Gastrocnemius medialis (tissue), 4 donors: ENCODE measurements around the gene COPRS. TPM values are rescaled to one million over a fixed set of nuclear protein-coding genes. Genes with fewer than 3 reads are reported as not detected.

Experiments
- ATAC-seq, 2 donors: fragments of 150-250 bp; one replicate each; pipeline ENCODE4 v1.9.1; 2016
- DNase-seq, 2 donors: peaks; one replicate each; pipeline ENCODE4 v3.0.0-alpha.2; 2019
- H3K27ac ChIP-seq, 4 donors: fragments of 200-600 bp; sonication (generic); 1 replicate in 1 of 4; 2 replicates in 3 of 4; pipeline ENCODE4 v1.5.1; 2016 to 2018; ENCODE audit warnings: mild to moderate bottlenecking in 2 of 4, moderate library complexity in 1 of 4
- H3K27me3 ChIP-seq, 3 donors: fragments of 200-600 bp; sonication (generic) in 2 of 3; 1 replicate in 1 of 3; 2 replicates in 2 of 3; pipeline versions ENCODE4 v1.5.1 to v1.6.0; 2016 to 2019; ENCODE audit warnings: mild to moderate bottlenecking in 1 of 3, moderate library complexity in 1 of 3
- H3K36me3 ChIP-seq, 2 donors: fragments of 200-600 bp; sonication (generic) in 1 of 2; one replicate each; pipeline ENCODE4 v1.5.1; 2017 to 2018
- H3K4me1 ChIP-seq, 2 donors: fragments of 200-600 bp; sonication (generic) in 1 of 2; one replicate each; pipeline ENCODE4 v1.5.1; 2016 to 2017; ENCODE audit warnings: mild to moderate bottlenecking in 2 of 2
- H3K4me3 ChIP-seq, 4 donors: fragments of 200-600 bp; sonication (generic) in 3 of 4; 1 replicate in 1 of 4; 2 replicates in 3 of 4; pipeline ENCODE4 v1.5.1; 2016 to 2019; ENCODE audit warnings: mild to moderate bottlenecking in 2 of 4
- H3K9me3 ChIP-seq, 3 donors: fragments of 200-600 bp; sonication (generic) in 2 of 3; 1 replicate in 1 of 3; 2 replicates in 2 of 3; pipeline ENCODE4 v1.5.1; 2016 to 2019
- POLR2A ChIP-seq, 2 donors: fragments of 450-650 bp; IDR thresholded peaks; one replicate each; pipeline ENCODE4 v1.6.1; 2017; ENCODE audit warnings: antibody characterized with exemption in 2 of 2, mild to moderate bottlenecking in 2 of 2, moderate library complexity in 2 of 2
- in situ Hi-C, 4 donors: fragments of 200-750 bp; cut with MboI; loops; one replicate each; pipeline versions ENCODE4 v1.15.0 to v1.8.0; 2017; ENCODE audit warnings: low sequenced_read_pairs in 4 of 4
- intact Hi-C: fragments of 100-400 bp; cut with DNase I; formaldehyde crosslinking; loops from one replicate; pipeline ENCODE4 v1.15.1; 2023; ENCODE audit warnings: low total_unique reads
- total RNA-seq, 4 donors: library from RNA; depleted of rRNA; stranded (reverse); fragments of >200 nt; gene quantifications; one replicate each; pipeline versions ENCODE4 v1.1.0 to v1.2.3, GENCODE V29; 2016
- TF ChIP-seq, protein P1 (sequence below), 5 experiments: fragments of 450-650 bp in 3 of 5; fragments of 200-600 bp in 2 of 5; sonication (generic) in 2 of 5; IDR thresholded peaks in 4 of 5; conservative IDR thresholded peaks in 1 of 5; 1 replicate in 4 of 5; 2 replicates in 1 of 5; pipeline ENCODE4 v1.5.1; 2016 to 2019; ENCODE audit warnings: antibody characterized with exemption in 5 of 5, mild to moderate bottlenecking in 3 of 5, moderate library complexity in 3 of 5

COPRS gene
- total RNA-seq, 4 donors from 2014 or later = 43.8 to 73.9 (median 61.6) TPM

- TF ChIP-seq, protein P1, sequence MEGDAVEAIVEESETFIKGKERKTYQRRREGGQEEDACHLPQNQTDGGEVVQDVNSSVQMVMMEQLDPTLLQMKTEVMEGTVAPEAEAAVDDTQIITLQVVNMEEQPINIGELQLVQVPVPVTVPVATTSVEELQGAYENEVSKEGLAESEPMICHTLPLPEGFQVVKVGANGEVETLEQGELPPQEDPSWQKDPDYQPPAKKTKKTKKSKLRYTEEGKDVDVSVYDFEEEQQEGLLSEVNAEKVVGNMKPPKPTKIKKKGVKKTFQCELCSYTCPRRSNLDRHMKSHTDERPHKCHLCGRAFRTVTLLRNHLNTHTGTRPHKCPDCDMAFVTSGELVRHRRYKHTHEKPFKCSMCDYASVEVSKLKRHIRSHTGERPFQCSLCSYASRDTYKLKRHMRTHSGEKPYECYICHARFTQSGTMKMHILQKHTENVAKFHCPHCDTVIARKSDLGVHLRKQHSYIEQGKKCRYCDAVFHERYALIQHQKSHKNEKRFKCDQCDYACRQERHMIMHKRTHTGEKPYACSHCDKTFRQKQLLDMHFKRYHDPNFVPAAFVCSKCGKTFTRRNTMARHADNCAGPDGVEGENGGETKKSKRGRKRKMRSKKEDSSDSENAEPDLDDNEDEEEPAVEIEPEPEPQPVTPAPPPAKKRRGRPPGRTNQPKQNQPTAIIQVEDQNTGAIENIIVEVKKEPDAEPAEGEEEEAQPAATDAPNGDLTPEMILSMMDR (IDR thresholded peaks at IDR 0.05 in 4 of 5, conservative IDR thresholded peaks at IDR 0.05 in 1 of 5) = no peak
- TF ChIP-seq POLR2A (IDR thresholded peaks at IDR 0.05) = no peak
- Histone ChIP-seq H3K27ac (no peak overlapping the region), H3K4me1 (peaks cover 11 to 16% of the 10 kb centered on the region in 2 donors), H3K27me3 (no peaks in the 10 kb centered on the region), H3K36me3 (peaks cover 0 to 21% of the 10 kb centered on the region in 2 donors), H3K9me3 (no peaks in the 10 kb centered on the region), H3K4me3 (no peak overlapping the region)
- intact Hi-C loops = loop anchor here (5.0 kb wide), 1 partner anchor 350 kb away; no protein-coding TSS in a partner anchor
- in situ Hi-C loops = no loop called here
- ATAC-seq (no peak), DNase-seq (no peak)
These were observed 43.6 kb upstream of the COPRS start for GRCh38 chr17:31902693-31903092.

- in situ Hi-C loops (no loop called here), intact Hi-C loops (loop anchor here (1.0 to 5.0 kb wide), 3 partner anchors 34 to 349 kb away; partner anchors contain the start of gene COPRS)
- no peaks in the 10 kb centered on the region for H3K27me3 ChIP-seq
- peaks cover 0 to 37% of the 10 kb centered on the region in 2 donors for H3K36me3 ChIP-seq
- H3K9me3 ChIP-seq = no peaks in the 10 kb centered on the region
- peaks cover 11 to 16% of the 10 kb centered on the region in 2 donors for H3K4me1 ChIP-seq
- DNase-seq (no peak), ATAC-seq (no peak)
- peak overlapping the region; percentile 68 to 87 (median 82) for H3K27ac ChIP-seq
- H3K4me3 ChIP-seq = peak overlapping the region; percentile 70 to 91 (median 77)
- TF ChIP-seq POLR2A (IDR thresholded peaks at IDR 0.05) = no peak
- TF ChIP-seq, protein P1 (IDR thresholded peaks at IDR 0.05 in 4 of 5, conservative IDR thresholded peaks at IDR 0.05 in 1 of 5) = no peak
These were observed 41.8 kb upstream of the COPRS start for GRCh38 chr17:31900877-31901276.

DNA sequence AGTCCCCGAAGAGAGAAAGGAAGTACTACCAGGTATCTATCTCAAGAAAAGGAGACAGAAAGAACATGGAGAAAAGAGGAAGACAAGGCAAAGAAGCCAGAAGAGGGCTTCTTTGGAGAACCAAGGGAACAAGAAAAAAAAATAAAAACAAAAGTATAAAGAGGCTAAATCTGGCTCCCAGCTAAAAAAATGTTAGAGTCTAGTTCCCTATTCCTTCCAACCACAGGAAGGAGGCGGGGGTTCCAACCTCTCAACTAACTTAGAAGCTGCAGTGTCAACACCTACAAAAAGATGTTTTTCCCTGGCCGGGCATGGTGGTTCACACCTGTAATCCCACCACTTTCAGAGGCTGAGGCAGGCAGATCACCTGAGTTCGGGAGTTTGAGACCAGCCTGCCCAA, 29.1 kb upstream of the COPRS start:
- in situ Hi-C loops = loop anchor here in 1 of 4 donors (25.0 kb wide), 1 partner anchor 474 kb away; the partner anchor contains the start of gene ZNF207
- no peak overlapping the region for H3K27ac ChIP-seq

DNA sequence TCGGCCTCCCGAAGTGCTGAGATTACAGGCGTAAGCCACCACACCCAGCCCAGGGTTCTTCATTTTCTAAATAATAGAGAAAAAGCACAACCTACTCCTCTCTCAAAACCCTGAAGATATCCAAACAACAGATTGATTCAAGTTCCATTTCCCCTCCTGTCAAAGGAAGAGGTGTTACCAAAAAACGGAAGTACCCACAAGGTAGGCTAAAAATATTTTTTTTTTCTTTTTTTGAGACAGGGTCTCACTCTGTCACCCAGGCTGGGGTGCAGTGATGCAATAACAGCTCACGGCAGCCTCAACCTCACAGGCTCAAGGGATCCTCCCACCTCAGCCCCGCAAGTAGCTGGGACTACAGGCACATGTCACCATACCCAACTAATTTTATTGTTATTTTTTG, 23.5 kb upstream of the COPRS start:
- intact Hi-C loops (no loop called here), in situ Hi-C loops (loop anchor here in 1 of 4 donors (25.0 kb wide), 1 partner anchor 480 kb away; the partner anchor contains the start of gene ZNF207)
- Histone ChIP-seq H3K36me3 (peaks cover 6 to 99% of the 10 kb centered on the region in 2 donors), H3K27ac (no peak overlapping the region), H3K9me3 (no peaks in the 10 kb centered on the region), H3K27me3 (no peaks in the 10 kb centered on the region), H3K4me1 (no peaks in the 10 kb centered on the region), H3K4me3 (no peak overlapping the region)
- ATAC-seq (no peak), DNase-seq (no peak)
- TF ChIP-seq, protein P1 (IDR thresholded peaks at IDR 0.05 in 4 of 5, conservative IDR thresholded peaks at IDR 0.05 in 1 of 5) = no peak
- no peak for TF ChIP-seq POLR2A (IDR thresholded peaks at IDR 0.05)

More for the DNA sequence above, 29.1 kb upstream of the COPRS start:
- Histone ChIP-seq H3K4me3 (no peak overlapping the region), H3K27me3 (no peaks in the 10 kb centered on the region), H3K9me3 (no peaks in the 10 kb centered on the region), H3K4me1 (no peaks in the 10 kb centered on the region), H3K36me3 (peaks cover 6 to 96% of the 10 kb centered on the region in 2 donors)
- no peak for ATAC-seq
- no peak for DNase-seq
- TF ChIP-seq, protein P1 (IDR thresholded peaks at IDR 0.05 in 4 of 5, conservative IDR thresholded peaks at IDR 0.05 in 1 of 5) = no peak
- TF ChIP-seq POLR2A (IDR thresholded peaks at IDR 0.05) = no peak
- intact Hi-C loops = no loop called here
